Activated CD4-positive, alpha-beta T cell treated with anti-CD3 and anti-CD28 coated beads, Interleukin-2, amount 10 ng/mL, durations not matched to agents 7 days and 5 days (primary cell): ENCODE measurements around the gene UBN2. TPM values are rescaled to one million over a fixed set of nuclear protein-coding genes. Genes with fewer than 3 reads are reported as not detected.
"Not testable (repeated sequence)": the region's sequence is repeated elsewhere in the genome, so short reads cannot be mapped to it uniquely, and the experiment has no call there.

Experiments used
- CTCF ChIA-PET: fragments of 350-600 bp; sonication (Branson Sonifier 250); formaldehyde crosslinking; loops from one replicate; lab custom pipeline; 2021; ENCODE audit warnings: antibody characterized with exemption; lab: Charles Lee
- POLR2A ChIA-PET: fragments of 350-600 bp; sonication (Branson Sonifier 250); formaldehyde crosslinking; loops from one replicate; lab custom pipeline; 2021; ENCODE audit warnings: antibody characterized with exemption; lab: Charles Lee
- DNase-seq: peaks from one replicate; pipeline ENCODE4 v3.0.0-alpha.2; 2020
- H3K27ac Mint-ChIP-seq: one replicate; pipeline ENCODE4 v1.8.0; 2021; ENCODE audit warnings: mild to moderate bottlenecking, moderate library complexity, mixed read lengths
- H3K27me3 Mint-ChIP-seq: one replicate; pipeline ENCODE4 v1.8.0; 2021; ENCODE audit warnings: mixed read lengths
- H3K36me3 Mint-ChIP-seq: one replicate; pipeline ENCODE4 v1.8.0; 2021; ENCODE audit warnings: low read depth, mixed read lengths
- H3K4me1 Mint-ChIP-seq: one replicate; pipeline ENCODE4 v1.8.0; 2021; ENCODE audit warnings: mixed read lengths
- H3K4me3 Mint-ChIP-seq: one replicate; pipeline ENCODE4 v1.8.0; 2021; ENCODE audit warnings: mild to moderate bottlenecking, moderate library complexity, mixed read lengths
- H3K9me3 Mint-ChIP-seq: one replicate; pipeline ENCODE4 v1.8.0; 2021; ENCODE audit warnings: mixed read lengths
- total RNA-seq, 2 experiments: library from RNA; stranded (reverse); gene quantifications; one replicate each; pipeline ENCODE4 v1.2.3, GENCODE V29; 2021

The UBN2 gene
- total RNA-seq, 2 experiments from 2014 or later, result 9.5 to 11.8 TPM

DNA sequence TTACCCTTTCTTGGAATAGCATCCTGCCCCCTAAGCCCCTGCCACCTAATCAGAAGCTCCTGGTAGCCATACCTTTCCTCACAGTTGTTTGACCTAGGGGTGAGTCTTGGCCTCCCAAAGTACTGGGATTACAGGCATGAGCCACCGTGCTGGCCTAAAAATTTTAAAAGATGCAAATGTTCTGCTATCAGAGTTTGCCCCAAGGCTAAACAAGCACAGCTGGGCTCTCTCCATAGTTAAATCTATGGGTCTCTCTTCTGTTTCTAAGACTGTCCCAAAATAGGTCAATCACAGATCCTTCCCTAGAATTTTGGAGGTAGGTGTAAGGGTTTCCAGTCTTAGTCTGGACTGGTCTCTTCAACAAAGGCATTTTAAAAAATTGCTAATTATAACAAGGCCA is 12.9 kb upstream of the UBN2 start:
- CTCF ChIA-PET, result no interaction called here

DNA sequence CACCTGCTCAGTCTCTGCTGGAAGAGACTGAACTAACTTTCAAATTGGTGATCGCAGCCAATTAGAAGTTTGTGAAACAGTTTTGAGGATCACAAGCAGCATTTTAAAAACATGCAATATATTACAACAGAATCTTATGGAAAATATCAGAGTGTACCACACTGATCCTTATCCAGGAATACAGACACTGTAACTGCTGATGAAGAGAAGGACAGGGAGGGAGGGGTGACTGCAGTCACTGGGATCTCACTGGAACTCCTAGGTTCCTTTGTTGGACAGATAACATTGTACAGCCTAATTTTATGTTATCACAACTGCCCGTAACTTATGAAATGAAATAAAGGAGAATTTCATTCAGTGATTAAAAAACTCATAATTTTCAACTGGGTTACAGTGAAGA is 6.8 kb upstream of the UBN2 start:
- CTCF ChIA-PET, result interaction anchor here (0.6 kb wide), 1 partner anchor 107 kb away, joined by 4 read pairs; no protein-coding TSS in a partner anchor
- no peak for DNase-seq
- H3K4me3 Mint-ChIP-seq, result no peak overlapping the region
- POLR2A ChIA-PET, result no interaction called here
- no peak overlapping the region for H3K27ac Mint-ChIP-seq
- H3K4me1 Mint-ChIP-seq, result no peaks in the 10 kb centered on the region
- H3K27me3 Mint-ChIP-seq, result peaks cover 17% of the 10 kb centered on the region
- no peaks in the 10 kb centered on the region for H3K36me3 Mint-ChIP-seq
- H3K9me3 Mint-ChIP-seq, result no peaks in the 10 kb centered on the region

More for the DNA sequence above, 12.9 kb upstream of the UBN2 start:
- H3K4me1 Mint-ChIP-seq, result no peaks in the 10 kb centered on the region
- peaks cover 7% of the 10 kb centered on the region for H3K27me3 Mint-ChIP-seq
- no peaks in the 10 kb centered on the region for H3K36me3 Mint-ChIP-seq
- DNase-seq, result no peak
- H3K4me3 Mint-ChIP-seq, result no peak overlapping the region
- no peak overlapping the region for H3K27ac Mint-ChIP-seq
- peaks cover 2% of the 10 kb centered on the region for H3K9me3 Mint-ChIP-seq
- POLR2A ChIA-PET, result no interaction called here

DNA sequence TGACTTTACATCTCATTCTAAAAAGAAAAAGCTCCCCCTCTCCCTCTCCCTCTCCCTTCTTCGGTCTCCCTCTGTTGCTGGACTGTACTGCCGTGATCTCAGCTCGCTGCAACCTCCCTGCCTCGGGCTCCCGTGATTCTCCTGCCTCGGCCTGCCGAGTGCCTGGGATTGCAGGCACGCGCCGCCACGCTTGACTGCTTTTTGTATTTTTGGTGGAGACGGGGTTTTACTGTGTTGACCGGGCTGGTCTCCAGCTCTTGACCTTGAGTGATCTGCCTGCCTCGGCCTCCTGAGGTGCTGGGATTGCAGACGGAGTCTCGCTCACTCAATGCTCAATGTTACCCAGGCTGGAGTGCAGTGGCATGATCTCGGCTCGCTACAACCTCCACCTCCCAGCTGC is 6.2 kb upstream of the UBN2 start:
- H3K4me3 Mint-ChIP-seq, DNase-seq, H3K4me1 Mint-ChIP-seq, H3K9me3 Mint-ChIP-seq, H3K27ac Mint-ChIP-seq, H3K36me3 Mint-ChIP-seq, POLR2A ChIA-PET: not testable (repeated sequence)
- H3K27me3 Mint-ChIP-seq, result peaks cover 23% of the 10 kb centered on the region
- CTCF ChIA-PET, result interaction anchor here (0.6 kb wide), 1 partner anchor 108 kb away, joined by 4 read pairs; no protein-coding TSS in a partner anchor

DNA sequence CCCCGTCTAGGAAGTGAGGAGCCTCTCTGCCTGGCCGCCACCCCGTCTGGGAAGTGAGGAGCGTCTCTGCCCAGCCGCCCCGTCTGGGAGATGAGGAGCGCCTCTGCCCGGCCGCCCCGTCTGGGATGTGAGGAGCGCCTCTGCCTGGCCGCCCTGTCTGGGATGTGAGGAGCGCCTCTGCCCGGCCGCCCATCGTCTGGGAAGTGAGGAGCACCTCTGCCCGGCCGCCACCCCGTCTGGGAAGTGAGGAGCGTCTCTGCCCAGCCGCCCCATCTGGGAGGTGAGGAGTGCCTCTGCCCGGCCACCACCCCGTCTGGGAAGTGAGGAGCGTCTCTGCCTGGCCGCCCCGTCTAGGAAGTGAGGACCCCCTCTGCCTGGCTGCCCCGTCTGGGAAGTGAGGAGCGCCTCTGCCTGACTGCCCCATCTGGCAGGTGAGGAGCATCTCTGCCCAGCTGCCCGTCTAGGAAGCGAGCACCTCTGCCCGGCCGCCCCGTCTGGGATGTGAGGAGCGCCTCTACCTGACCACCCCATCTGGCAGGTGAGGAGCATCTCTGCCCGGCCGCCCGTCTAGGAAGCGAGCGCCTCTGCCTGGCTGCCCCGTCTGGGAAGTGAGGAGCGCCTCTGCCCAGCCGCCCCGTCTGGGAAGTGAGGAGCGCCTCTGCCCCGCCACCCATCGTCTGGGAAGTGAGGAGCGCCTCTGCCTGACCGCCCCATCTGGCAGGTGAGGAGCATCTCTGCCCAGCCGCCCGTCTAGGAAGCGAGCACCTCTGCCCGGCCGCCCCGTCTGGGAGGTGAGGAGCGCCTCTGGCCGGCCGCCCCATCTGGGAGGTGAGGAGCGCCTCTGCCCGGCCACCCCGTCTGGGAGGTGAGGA is 5.5 kb upstream of the UBN2 start:
- H3K4me1 Mint-ChIP-seq, H3K36me3 Mint-ChIP-seq, POLR2A ChIA-PET, H3K4me3 Mint-ChIP-seq, CTCF ChIA-PET, DNase-seq, H3K27ac Mint-ChIP-seq, H3K9me3 Mint-ChIP-seq: not testable (repeated sequence)
- peaks cover 28% of the 10 kb centered on the region for H3K27me3 Mint-ChIP-seq

DNA sequence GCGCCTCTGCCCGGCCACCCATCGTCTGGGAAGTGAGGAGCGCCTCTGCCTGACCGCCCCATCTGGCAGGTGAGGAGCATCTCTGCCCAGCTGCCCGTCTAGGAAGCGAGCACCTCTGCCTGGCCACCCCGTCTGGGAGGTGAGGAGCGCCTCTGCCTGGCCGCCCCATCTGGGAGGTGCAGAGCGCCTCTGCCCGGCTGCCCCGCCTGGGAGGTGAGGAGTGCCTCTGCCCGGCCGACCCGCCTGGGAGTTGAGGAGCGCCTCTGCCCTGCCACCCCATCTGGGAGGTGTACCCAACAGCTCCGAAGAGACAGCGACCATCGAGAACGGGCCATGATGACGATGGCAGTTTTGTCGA is 4.9 kb upstream of the UBN2 start:
- DNase-seq, H3K4me1 Mint-ChIP-seq, H3K36me3 Mint-ChIP-seq, POLR2A ChIA-PET, H3K9me3 Mint-ChIP-seq, H3K4me3 Mint-ChIP-seq, CTCF ChIA-PET, H3K27ac Mint-ChIP-seq: not testable (repeated sequence)
- H3K27me3 Mint-ChIP-seq, result peaks cover 28% of the 10 kb centered on the region

GRCh38 chr7:139226988-139227488 is 4.0 kb upstream of the UBN2 start:
- CTCF ChIA-PET, result not testable (repeated sequence)
- peaks cover 11% of the 10 kb centered on the region for H3K4me1 Mint-ChIP-seq

GRCh38 chr7:139230023-139230422 is 1.0 kb upstream of the UBN2 start:
- H3K4me1 Mint-ChIP-seq, result peaks cover 23% of the 10 kb centered on the region
- H3K27ac Mint-ChIP-seq, result no peak overlapping the region
- CTCF ChIA-PET, result interaction anchor here (1.0 to 1.8 kb wide), 3 partner anchors 12 to 213 kb away, joined by 3 to 4 read pairs (median 3); no protein-coding TSS in a partner anchor

More at GRCh38 chr7:139226988-139227488, 4.0 kb upstream of the UBN2 start:
- H3K4me3 Mint-ChIP-seq, H3K36me3 Mint-ChIP-seq, H3K27ac Mint-ChIP-seq, DNase-seq, POLR2A ChIA-PET, H3K9me3 Mint-ChIP-seq: not testable (repeated sequence)
- H3K27me3 Mint-ChIP-seq, result peaks cover 26% of the 10 kb centered on the region

GRCh38 chr7:139230484-139230773 is 608 bp upstream of the UBN2 start:
- no peaks in the 10 kb centered on the region for H3K9me3 Mint-ChIP-seq
- H3K27ac Mint-ChIP-seq, result no peak overlapping the region
- DNase-seq, result no peak
- H3K4me3 Mint-ChIP-seq, result peak overlapping the region; percentile 100
- H3K36me3 Mint-ChIP-seq, result no peaks in the 10 kb centered on the region
- peaks cover 23% of the 10 kb centered on the region for H3K4me1 Mint-ChIP-seq
- H3K27me3 Mint-ChIP-seq, result peaks cover 29% of the 10 kb centered on the region
- POLR2A ChIA-PET, result no interaction called here
- CTCF ChIA-PET, result interaction anchor here (1.0 to 1.8 kb wide), 3 partner anchors 12 to 213 kb away, joined by 3 to 4 read pairs (median 3); no protein-coding TSS in a partner anchor

More at GRCh38 chr7:139230023-139230422, 1.0 kb upstream of the UBN2 start:
- peak overlapping the region; percentile 100 for H3K4me3 Mint-ChIP-seq
- peaks cover 29% of the 10 kb centered on the region for H3K27me3 Mint-ChIP-seq
- no peaks in the 10 kb centered on the region for H3K9me3 Mint-ChIP-seq
- DNase-seq, result no peak
- POLR2A ChIA-PET, result no interaction called here
- H3K36me3 Mint-ChIP-seq, result no peaks in the 10 kb centered on the region

- peak overlapping the region; percentile 100 for H3K4me3 Mint-ChIP-seq
- H3K9me3 Mint-ChIP-seq, result no peaks in the 10 kb centered on the region
- peaks cover 29% of the 10 kb centered on the region for H3K27me3 Mint-ChIP-seq
- peaks cover 23% of the 10 kb centered on the region for H3K4me1 Mint-ChIP-seq
- no peaks in the 10 kb centered on the region for H3K36me3 Mint-ChIP-seq
- ChIA-PET CTCF (interaction anchor here (0.8 to 1.8 kb wide), 3 partner anchors 10 to 108 kb away, joined by 3 to 4 read pairs (median 3); no protein-coding TSS in a partner anchor), POLR2A (no interaction called here)
- peak overlapping the region; percentile 79 for H3K27ac Mint-ChIP-seq
- peak; percentile 30 for DNase-seq
Measured at GRCh38 chr7:139231513-139232376, 708 bp downstream of the UBN2 start.

- Mint-ChIP-seq H3K4me1 (peaks cover 23% of the 10 kb centered on the region), H3K9me3 (no peaks in the 10 kb centered on the region), H3K27me3 (peaks cover 29% of the 10 kb centered on the region), H3K27ac (peak overlapping the region; percentile 79), H3K4me3 (peak overlapping the region; percentile 92), H3K36me3 (peaks cover 5% of the 10 kb centered on the region)
- no peak for DNase-seq
- ChIA-PET CTCF (no interaction called here), POLR2A (no interaction called here)
Measured at GRCh38 chr7:139232377-139232717, 1.3 kb downstream of the UBN2 start.

GRCh38 chr7:139232904-139233303 is 1.9 kb downstream of the UBN2 start:
- no peaks in the 10 kb centered on the region for H3K9me3 Mint-ChIP-seq
- H3K27me3 Mint-ChIP-seq, result peaks cover 26% of the 10 kb centered on the region
- peaks cover 10% of the 10 kb centered on the region for H3K36me3 Mint-ChIP-seq
- H3K4me3 Mint-ChIP-seq, result peak overlapping the region; percentile 92
- peaks cover 23% of the 10 kb centered on the region for H3K4me1 Mint-ChIP-seq
- no peak overlapping the region for H3K27ac Mint-ChIP-seq
- ChIA-PET POLR2A (no interaction called here), CTCF (no interaction called here)
- no peak for DNase-seq

DNA sequence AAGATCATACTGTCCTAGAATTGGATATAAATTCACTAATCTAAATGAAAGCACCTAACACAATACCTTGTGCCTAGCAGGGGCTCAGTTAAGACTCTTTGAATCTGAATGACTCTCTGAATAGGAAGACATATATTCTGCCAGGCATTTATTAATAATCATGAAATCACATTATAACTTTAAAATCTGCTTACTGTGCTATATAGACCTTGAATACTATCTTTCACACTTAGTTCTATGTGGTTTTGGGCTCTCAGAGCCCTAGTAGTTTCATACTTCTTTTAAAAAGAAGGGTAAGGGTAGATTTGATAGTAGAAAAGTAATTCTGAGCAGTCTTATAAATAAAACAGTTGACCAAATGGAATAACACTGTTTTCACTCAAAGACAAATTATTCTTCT is 10.2 kb downstream of the UBN2 start:
- Mint-ChIP-seq H3K36me3 (peaks cover 43% of the 10 kb centered on the region), H3K4me3 (no peak overlapping the region), H3K9me3 (no peaks in the 10 kb centered on the region), H3K27ac (no peak overlapping the region), H3K4me1 (peaks cover 7% of the 10 kb centered on the region), H3K27me3 (no peaks in the 10 kb centered on the region)
- ChIA-PET POLR2A (no interaction called here), CTCF (interaction anchor here (1.6 kb wide), 1 partner anchor 9 kb away, joined by 3 read pairs; no protein-coding TSS in a partner anchor)
- DNase-seq, result no peak
